ENCODE measurements around the gene PFN3.

The PFN3 gene

DNA sequence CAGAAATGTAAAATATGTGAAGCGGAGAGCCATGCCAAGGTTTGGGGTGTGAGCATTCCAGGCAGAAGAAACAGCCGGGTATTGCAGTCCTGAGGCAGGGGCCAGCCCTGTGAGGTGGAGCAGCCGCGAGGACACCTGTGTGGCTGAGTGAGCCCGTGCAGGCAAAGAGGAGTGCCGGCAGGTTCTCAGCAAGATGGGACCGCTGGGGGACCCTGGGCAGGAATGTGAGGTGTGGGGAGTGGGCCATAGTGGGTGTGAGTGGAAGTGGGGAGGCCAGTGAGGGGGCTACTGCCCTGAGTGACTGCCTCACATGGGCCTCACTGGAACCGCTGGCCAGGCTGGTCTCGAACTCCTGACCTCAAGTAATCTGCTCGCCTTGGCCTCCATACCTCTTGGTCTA lies 38.0 kb upstream of the PFN3 start:
- DNase-seq (ENCODE audit: low read depth, low spot score), result no peak

DNA sequence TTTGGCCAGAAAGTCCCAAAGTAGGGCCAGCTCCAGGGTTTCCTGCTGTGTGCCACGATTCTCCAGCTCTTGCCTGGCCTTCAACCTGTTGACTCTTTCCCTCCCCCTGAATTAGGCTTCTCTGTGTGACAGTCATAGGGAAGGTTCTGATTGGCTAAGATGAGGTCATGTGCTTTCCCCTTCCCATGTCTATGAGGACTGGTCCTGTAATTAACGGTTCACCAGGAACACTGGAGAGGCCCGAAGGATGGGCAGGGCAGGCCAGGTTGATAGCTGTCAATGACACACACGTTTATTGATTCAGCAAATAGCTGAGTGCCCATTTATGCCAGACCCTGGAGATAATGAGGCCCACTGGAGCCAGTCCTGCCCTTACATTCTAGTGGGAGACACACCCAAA lies 37.2 kb upstream of the PFN3 start:
- no peak for DNase-seq (ENCODE audit: low read depth, low spot score)

DNA sequence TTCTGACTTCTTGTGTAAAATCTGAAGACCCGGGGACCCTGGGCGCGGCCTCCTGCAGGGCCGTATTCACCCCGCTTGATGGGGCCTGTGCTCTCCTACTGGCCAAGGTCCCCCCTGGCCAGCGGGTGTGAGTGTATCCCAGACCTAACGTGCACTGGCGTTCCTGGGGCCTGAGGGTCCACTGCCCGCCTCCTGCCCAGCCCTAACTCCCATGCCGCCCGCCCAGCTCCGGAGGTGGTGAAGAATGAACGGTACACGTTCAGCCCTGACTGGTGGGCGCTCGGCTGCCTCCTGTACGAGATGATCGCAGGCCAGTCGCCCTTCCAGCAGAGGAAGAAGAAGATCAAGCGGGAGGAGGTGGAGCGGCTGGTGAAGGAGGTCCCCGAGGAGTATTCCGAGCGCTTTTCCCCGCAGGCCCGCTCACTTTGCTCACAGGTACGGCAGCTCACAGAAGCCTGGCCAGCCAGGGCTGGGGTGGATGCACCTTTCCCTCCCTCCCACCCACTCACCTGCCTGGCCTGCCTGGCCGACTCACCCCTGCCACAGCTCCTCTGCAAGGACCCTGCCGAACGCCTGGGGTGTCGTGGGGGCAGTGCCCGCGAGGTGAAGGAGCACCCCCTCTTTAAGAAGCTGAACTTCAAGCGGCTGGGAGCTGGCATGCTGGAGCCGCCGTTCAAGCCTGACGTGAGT lies 35.5 kb upstream of the PFN3 start:
- no peak for DNase-seq (ENCODE audit: low read depth, low spot score)

DNA sequence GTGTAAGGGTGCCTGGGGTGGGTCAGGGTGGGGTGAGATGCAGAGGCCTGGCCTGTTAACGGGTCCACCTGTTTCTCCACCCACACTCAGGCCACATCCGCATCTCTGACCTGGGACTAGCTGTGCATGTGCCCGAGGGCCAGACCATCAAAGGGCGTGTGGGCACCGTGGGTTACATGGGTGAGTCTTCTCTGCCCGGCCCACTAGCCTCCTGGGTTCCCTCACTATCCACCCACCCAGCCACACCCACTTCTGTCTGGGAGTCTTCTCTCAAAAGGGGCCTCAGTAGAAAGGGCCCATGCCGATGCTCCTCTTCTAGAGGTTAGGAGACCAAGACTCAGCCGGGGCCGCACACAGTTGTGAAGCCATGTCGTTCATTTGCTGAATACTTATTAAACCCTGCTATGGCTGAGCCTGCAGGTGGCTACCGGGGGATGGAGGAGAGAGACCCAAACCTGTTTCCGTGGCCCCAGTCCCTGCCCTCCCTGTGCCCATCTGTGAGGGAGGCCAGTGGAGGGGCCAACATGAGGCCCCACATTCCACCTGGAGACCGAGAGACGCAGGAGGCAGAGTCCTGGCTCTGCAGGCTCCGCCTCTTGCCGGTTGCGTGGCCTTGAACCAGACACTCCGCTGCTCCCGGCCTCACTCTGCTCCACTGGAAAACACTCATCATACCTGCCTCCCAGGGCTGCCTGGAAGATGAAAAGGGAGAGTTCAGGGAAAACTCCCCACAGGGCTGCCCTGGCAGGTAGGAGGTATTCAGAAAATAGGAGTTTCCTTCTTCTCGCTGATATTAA lies 34.7 kb upstream of the PFN3 start:
- DNase-seq (ENCODE audit: low read depth, low spot score), result no peak

DNA sequence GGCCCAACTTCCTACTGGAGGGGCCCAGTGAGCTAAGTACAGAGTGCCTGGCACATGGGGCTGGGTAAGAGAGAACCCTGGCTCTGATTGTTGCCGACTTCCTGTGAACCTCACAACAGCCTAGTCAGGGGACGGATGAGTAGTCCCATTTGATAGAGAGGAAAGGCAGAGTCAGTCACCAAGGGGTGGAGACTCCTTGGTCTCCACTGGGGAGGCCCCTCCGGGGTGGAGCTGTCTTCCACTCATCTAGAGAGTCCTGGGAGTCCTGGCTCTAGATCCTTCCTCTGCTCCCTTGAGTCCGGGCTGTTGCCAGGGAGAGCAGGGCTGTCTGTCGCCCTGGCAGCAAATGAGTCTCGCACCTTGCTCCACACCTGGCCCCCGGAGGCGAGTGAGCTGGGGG lies 34.0 kb upstream of the PFN3 start:
- no peak for DNase-seq (ENCODE audit: low read depth, low spot score)

DNA sequence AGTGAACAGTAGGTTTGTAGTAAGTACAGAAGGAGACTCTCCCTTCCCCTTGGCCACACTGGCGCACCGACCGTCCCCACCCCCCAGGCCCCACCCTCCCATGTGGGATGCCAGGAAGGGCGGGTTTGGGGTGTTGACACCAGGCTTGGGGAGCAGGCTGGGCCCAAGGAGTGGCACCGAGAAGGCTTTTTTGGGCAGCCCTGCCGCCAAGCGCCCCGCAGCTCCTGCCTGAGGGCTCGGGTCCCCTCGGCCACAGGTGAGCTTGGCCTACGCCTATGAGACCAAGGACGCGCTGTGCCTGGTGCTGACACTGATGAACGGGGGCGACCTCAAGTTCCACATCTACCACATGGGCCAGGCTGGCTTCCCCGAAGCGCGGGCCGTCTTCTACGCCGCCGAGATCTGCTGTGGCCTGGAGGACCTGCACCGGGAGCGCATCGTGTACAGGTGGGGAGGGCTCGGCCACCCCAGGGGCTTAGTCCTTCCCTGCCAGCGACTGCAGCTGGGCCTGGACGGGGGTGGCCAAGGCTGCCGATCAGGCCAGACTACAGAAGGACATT lies 33.3 kb upstream of the PFN3 start:
- DNase-seq (ENCODE audit: low read depth, low spot score), result no peak

DNA sequence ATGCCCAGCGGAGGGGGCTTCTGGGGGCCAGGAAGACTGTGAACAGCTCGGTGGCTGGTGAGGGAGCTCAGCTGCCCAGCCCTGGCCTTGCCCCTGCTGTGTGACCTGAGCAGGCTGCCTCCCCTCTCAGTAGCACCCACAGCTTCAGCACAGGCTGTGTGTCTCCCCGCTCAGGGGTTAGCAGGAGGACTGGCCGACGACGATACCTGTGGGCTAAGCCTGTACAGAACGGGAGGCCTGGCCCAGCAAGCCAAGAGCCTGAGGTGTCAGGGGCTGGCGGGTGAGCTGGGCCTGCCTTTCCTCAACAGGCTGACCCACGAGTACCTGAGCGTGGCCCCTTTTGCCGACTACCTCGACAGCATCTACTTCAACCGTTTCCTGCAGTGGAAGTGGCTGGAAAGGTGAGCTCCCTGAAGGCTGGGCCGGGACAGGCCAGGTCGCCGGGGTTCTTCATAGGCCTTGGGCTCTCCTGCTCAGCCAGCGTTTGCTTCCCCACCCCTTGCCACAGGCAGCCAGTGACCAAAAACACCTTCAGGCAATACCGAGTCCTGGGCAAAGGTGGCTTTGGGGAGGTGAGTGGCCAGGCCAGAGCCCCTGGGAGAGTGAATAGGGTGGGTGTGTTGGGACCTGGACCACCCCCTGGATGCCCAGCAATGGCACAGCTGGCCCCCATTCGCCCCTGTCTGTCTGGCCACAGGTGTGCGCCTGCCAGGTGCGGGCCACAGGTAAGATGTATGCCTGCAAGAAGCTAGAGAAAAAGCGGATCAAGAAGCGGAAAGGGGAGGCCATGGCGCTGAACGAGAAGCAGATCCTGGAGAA lies 32.6 kb upstream of the PFN3 start:
- DNase-seq (ENCODE audit: low read depth, low spot score), result no peak

DNA sequence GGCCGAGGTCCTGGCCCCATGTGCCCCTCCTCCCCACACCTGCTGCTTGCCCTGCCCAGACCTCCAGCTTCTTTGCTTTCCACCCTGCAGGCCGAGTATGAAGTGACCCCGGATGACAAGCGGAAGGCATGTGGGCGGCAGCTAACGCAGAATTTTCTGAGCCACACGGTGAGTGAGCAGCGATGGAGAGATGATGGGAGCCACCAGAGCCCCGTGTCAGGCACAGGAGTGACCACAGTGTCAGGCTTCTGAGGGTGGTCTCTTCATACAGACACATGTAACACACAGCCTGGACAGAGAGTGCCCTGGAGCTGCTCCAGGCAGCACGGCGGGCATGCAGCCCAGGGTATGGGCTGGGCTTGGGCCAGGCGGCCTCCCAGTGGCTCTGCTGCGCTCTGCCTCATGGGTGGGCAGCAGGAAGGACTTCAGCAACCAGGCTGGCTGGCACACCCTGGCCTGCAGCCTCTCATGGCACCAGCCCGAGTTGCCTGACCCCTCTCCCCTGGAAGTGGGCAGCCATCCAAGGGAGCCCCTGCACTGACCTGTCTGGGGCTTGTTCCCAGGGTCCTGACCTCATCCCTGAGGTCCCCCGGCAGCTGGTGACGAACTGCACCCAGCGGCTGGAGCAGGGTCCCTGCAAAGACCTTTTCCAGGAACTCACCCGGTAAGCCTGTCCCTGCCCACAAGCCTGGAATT lies 31.8 kb upstream of the PFN3 start:
- DNase-seq (ENCODE audit: low read depth, low spot score), result no peak

DNA sequence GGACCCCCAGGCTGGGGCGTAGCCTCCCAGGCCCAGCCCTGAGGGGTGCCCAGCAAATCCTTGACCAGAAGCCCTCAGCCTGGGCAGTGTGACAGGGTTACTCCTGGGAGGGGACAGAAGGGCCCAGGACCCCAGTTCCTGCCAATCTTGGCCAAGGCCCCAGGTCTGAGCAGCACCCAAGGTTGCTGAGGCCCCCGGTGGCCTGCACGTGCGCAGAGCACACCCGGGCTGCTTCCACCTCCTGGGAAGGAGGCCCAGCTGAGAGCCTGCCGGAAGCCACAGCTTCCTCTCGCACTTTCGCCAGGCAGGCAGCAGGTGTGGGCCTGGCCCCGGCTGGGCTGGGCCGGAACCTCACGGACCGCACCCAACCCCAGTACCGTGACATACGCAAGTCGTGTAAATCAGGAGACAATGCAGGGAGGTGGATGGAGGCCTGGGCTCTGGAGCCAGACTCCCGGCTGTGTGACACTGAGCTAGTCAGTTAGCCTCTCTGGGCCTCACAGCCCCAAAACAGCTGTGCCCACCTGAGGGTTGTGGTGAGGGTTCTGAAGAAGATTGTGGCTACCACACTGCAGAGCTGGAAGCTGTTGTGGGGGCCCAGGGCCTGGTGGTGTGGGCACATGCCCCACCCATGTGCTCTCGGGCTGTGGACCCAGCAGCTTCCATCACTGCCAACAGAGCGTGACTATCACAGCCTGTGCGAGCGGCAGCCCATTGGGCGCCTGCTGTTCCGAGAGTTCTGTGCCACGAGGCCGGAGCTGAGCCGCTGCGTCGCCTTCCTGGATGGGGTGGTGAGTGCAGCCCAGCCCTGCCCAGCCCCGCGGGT lies 31.1 kb upstream of the PFN3 start:
- DNase-seq (ENCODE audit: low read depth, low spot score), result no peak

DNA sequence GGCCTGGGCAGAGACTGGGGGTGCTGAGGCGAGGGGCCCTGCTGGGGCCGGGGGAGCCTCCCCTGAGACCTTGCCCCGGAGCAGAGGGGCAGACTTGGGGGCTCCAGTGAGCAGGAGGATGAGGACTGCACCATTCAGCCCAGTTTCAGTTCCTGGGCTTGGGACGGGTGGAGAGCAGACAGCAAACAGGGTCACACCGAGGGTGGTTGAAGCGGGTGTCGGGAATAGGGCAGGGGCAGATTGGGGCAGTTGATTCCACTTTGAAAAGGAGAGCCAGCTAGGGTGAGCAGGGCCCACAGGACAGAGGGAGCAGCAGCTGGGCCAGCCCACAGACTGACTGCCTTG lies 30.5 kb upstream of the PFN3 start:
- no peak for DNase-seq (ENCODE audit: low read depth, low spot score)

DNA sequence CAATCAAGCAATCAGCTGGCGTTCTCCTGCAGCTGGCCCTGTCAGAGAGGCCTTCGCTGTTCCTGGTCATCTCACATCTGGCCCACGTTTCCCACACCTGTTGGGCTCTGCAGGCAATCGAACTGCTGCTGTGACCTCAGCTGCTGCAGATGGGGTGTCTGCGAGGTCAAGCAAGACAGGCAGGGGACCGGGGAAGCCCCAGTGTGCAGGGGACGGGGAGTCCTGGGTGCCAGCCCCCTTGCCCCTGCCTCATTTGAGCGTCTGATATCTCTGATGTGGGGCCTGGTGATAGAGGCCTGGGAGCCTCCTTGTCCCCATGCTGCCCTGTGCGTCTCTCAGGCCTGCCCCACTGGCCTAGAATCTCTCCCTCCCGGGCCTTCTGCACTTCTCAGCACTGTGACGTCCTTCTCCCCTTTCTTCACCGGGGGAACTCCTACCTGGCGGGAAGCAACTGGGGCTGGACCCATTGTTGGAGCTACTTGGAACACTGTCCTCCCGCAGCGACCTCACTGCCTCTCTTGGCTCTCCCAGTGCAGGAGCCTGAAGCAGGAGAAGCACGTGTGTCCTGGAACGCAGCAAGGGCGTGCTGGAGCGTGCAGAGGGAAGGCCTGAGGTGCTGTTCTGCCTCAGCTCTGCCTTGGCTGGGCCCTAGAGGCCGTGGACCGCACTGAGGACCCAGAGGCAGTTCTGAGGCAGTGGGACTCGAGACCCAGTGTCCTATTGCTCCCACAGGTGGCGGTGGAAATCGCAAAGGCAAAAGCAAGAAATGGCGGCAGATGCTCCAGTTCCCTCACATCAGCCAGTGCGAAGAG lies 29.9 kb upstream of the PFN3 start:
- no peak for DNase-seq (ENCODE audit: low read depth, low spot score)

DNA sequence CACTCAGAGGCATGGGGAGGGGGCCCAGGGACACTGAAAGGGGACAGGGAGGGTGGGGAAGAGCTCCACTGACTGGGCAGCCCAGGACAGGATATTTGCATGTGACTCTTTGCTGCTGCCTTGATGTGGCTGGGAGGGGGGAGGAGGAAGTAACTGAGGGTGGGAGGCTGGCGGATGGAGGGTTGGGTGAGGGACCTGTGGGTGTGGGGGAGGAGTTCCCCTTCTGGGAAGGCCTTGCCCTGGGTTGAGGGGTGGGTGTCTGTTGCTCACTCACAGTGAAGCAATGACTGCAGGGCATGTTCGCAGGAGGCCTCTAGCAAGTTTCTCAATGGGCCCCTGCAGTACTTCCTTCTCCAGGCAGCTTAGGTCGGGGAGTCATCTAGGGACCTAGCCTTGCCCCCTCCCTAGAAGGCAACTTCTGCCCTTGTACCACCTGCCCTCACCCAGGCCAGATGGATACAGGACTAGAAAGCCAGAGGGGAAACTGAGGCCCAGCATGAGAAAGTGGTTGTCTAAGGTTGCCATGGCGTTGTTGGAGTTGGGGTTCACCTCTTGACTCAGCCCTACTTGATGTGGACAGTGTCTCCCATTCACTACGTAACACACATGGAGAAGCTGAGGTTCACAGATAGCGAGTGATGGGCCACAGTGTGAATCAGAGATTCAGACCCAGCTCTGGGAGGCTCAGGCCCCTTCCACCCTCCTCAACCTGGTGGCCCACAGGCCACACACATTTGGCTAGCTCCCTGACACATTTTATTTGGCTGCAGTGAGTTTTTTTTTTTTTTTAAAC lies 29.0 kb upstream of the PFN3 start:
- DNase-seq (ENCODE audit: low read depth, low spot score), result peak; percentile 67

DNA sequence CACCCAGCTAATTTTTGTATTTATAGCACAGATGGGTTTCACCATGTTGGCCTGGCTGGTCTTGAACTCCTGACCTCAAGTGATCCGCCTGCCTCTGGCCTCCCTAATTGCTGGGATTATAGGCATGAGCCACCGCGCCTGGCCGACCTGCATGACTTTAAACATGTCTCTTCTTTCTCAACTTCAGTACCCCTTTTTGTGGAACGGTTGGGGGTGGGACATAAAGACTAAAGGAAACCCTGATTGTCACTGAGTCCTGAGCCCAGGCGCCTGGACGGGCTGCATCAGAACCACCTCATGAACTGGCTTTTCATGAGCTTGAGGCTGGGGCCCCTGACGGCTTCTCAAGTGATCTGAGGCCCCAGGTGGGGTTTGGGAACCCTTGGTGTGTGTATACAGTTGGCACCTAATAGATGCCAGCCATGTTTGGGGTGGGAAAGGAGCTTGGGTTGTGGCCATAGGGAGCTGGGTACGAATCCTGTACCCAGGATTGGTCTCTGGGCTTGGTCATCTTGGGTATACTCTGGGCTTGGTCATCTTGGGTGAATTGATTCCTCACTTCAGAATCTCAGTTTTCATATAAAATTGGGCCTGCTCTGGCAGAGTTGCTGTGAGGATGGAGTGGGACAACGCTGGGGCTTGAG lies 28.2 kb upstream of the PFN3 start:
- DNase-seq (ENCODE audit: low read depth, low spot score), result no peak

DNA sequence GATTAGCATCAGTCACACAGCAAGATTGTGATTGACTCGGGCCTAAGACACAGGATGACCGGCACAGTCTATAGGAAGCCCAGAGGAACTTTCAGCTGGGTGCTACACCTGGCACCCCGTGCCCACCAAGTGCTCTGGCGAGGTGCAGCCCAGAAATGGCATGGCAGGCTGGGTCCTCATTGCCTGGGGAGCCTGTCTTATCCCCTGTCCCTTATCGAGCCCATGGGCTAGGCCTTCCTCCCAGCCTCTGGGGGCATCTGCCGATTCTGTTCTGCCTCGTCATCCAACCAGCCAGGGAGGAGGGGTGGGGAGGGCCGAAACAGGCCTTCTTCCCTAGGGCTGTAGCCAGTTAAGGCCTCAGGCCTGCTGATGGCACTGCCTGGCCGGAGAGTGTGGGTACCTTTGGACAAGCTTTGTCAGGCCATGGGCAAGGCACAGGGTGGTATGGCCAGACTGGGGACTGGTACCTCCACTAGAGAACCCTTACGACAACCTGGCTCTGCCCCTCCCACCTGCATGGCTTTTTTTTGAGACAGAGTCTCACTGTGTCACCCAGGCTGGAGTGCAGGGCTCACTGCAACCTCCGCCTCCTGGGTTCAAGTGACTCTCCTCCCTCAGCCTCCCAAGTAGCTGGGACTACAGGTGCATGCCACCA lies 27.6 kb upstream of the PFN3 start:
- no peak for DNase-seq (ENCODE audit: low read depth, low spot score)

DNA sequence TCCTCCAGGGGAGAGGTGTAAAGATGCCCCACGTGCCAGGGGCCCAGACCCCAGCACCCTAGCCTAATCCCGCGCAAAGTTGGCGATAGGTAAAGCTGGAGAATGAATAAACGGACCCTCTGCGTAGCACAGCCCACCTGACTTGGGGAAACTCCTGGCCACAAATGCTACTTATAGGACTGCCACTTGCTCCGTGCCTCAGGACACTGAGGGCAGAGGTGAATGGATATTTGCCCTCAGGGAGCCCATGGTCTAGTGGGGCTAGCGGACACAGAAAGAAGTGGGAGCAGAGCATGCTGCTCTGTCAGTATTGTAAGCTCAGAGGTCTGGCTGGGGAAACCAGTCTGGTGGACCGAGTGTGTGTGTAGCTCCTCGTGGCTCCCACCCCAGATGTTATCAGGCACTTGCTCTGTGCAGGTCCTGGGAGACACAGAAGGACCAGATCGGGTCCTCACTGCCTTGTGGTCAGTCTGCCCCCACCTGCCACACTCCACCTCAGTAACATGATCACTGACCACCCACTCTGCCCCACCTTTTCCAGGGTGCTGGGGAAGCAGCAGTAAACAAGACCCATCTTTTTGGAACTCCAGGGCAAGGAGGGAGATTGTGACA lies 26.9 kb upstream of the PFN3 start:
- no peak for DNase-seq (ENCODE audit: low read depth, low spot score)

DNA sequence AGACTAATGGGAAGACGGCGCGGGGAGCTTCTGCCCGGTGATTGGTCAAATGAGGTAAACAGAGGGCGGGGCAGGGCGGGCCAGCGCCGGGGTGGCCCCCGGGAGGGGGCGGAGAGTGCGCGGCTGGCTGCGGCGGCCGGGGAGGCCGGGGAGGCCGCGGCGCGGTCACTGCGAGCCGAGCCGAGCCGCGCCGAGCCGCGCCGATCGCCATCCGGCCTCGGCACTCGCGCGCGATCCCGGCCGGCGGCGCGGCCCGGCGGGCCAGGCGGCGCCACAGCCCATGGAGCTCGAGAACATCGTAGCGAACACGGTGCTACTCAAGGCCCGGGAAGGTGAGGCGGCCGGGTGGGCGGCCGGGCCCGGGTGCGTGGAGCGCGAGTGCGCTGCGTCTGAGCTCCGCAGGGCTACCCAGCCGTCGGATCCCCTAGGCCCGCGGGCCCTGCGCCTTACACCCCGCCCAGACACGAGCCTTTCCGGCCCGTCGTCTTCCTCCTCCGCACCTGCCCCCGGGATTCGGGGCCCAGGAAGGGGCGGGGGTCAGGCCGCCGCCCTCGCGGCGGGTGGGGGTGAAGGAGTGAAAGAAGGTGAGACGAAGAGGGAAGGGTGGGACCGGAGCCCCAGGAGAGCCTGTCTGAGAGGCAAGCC lies 26.2 kb upstream of the PFN3 start, which contains the start of gene GRK6:
GRK6 (plus strand) TSS at position 111 of the 645 bp plus-strand sequence; CDS start at position 281, 170 bp downstream.
- DNase-seq (ENCODE audit: low read depth, low spot score), result no peak
